ENCODE data around the gene DDX4.

Gene DDX4

GRCh38 chr5:55823151-55823796, 85.4 kb downstream of the DDX4 start:
- TF ChIP-seq ZFX (IDR thresholded peaks at IDR 0.05; ENCODE audit: borderline replicate concordance), result no peak
- no peak for TF ChIP-seq CTCF (IDR thresholded peaks at IDR 0.05)
- H3K27ac ChIP-seq, result peak overlapping the region; percentile 86

DNA sequence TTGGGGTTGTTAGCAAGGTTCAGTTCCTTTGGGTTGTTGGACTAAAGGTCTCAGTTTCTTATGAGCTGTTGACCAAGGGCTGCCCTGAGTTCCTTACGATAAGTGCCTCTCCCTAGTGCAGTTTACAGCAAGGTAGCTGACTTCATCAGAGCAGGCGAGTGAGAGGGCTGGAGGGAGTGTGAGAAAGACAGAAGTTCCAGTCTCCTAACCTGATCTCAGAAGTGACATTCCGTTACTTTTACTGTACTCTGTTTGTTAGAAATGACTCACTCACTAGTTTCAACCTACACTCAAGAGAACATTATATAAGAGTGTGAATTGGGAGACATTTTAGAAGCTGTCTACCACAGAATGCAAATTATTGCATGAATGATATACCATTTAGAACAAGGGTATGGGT, 92.1 kb downstream of the DDX4 start:
- TF ChIP-seq ZFX (IDR thresholded peaks at IDR 0.05; ENCODE audit: borderline replicate concordance) (no peak), CTCF (IDR thresholded peaks at IDR 0.05) (no peak)
- H3K27ac ChIP-seq, result no peak overlapping the region

GRCh38 chr5:55832446-55832845, 94.6 kb downstream of the DDX4 start:
- no peak overlapping the region for H3K27ac ChIP-seq
- TF ChIP-seq CTCF (IDR thresholded peaks at IDR 0.05) (no peak), ZFX (IDR thresholded peaks at IDR 0.05; ENCODE audit: borderline replicate concordance) (no peak)

DNA sequence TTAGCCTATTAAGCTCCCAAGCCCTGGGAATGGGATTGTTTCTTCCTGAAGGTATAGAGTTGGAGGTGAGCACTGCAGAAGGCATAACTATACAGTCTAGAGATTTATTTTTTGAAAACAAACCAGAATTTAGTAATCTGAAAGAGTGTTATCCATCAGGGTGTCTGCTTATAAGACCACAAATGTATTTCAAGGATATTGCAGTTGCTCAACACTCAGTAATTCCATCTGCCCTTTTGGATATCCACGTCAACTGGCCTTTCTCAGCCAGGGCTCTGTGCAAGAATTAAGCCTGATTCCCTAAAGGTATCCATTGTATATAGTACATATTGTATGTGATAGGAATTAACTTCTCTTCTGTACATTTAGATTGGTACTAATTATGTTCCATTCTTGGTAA, 98.3 kb downstream of the DDX4 start:
- H3K27ac ChIP-seq, result no peak overlapping the region
- TF ChIP-seq CTCF (IDR thresholded peaks at IDR 0.05) (no peak), ZFX (IDR thresholded peaks at IDR 0.05; ENCODE audit: borderline replicate concordance) (no peak)

GRCh38 chr5:55841976-55842375, 104.1 kb downstream of the DDX4 start:
- TF ChIP-seq ZFX (IDR thresholded peaks at IDR 0.05; ENCODE audit: borderline replicate concordance) (no peak), CTCF (IDR thresholded peaks at IDR 0.05) (no peak)
- no peak overlapping the region for H3K27ac ChIP-seq

DNA sequence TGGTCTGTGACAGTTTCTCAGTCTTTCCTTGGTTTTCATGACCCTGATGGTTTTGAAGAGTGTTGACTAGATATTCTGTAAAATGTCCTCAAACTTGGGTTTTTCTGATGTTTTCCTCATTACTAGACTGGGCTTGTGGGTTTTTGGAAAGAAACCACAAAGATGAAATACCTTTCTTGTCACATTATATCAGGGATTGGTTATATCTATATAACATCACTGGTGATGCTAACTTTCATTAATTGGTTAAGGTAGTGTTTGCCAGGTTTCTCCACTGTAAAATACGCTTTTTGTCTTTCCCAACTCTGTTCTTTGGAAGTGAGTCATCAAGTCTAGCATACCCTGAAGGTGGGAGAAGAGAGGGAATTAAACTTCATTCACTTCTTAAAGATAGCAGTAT, 110.0 kb downstream of the DDX4 start:
- H3K27ac ChIP-seq, result no peak overlapping the region
- TF ChIP-seq ZFX (IDR thresholded peaks at IDR 0.05; ENCODE audit: borderline replicate concordance), result no peak
- TF ChIP-seq CTCF (IDR thresholded peaks at IDR 0.05), result no peak

GRCh38 chr5:55848783-55849182, 110.9 kb downstream of the DDX4 start:
- no peak overlapping the region for H3K27ac ChIP-seq
- no peak for TF ChIP-seq ZFX (IDR thresholded peaks at IDR 0.05; ENCODE audit: borderline replicate concordance)
- TF ChIP-seq CTCF (IDR thresholded peaks at IDR 0.05), result no peak

All from 22Rv1 (cell line).